Ovary (tissue), 3 donors: ENCODE data around the gene DAGLA.

Experiments
- CTCF ChIP-seq, 3 donors: fragments of 450-650 bp in 2 of 3; fragments of 200-600 bp in 1 of 3; IDR thresholded peaks; one replicate each; pipeline versions ENCODE4 v1.5.1 to v1.8.0; 2016 to 2022; ENCODE audit warnings: antibody characterized with exemption in 3 of 3, mild to moderate bottlenecking in 1 of 3
- POLR2A ChIP-seq: fragments of 450-650 bp; IDR thresholded peaks from one replicate; pipeline ENCODE4 v1.6.1; 2017; ENCODE audit warnings: antibody characterized with exemption, mild to moderate bottlenecking, moderate library complexity
- donor health status: DM: no; HTN: no; CAD: no.

- TF ChIP-seq POLR2A (no peak), CTCF (IDR thresholded peaks at IDR 0.05) (no peak)
Measured at GRCh38 chr11:61645179-61645868, 34.9 kb upstream of the DAGLA start.
